Motor neuron (in vitro differentiated cells): ENCODE data around the gene CAMSAP1. TPM values are rescaled to one million over a fixed set of nuclear protein-coding genes. Genes with fewer than 3 reads are reported as not detected.
A peak's percentile ranks its signal among the peaks of the same experiment; 100 is the strongest.

Experiments
- ATAC-seq, 8 experiments: fragments of 200-7000 bp; cut with Tn5 transposase; replicated peaks in 6 of 8; 2 replicates each; pipeline ENCODE4 v1.8.0; 2021; ENCODE audit warnings: mild to moderate bottlenecking in 8 of 8, moderate library complexity in 8 of 8
- H3K27ac ChIP-seq, 2 donors: fragments of 250-450 bp; sonication (Bioruptor Pico); 2 replicates each; pipeline ENCODE4 v1.9.0; 2021; ENCODE audit warnings: antibody characterized with exemption in 2 of 2, mild to moderate bottlenecking in 2 of 2, moderate library complexity in 1 of 2
- H3K4me1 ChIP-seq, 2 donors: fragments of 250-450 bp; sonication (Bioruptor Pico); replicated peaks in 1 of 2; 2 replicates each; pipeline ENCODE4 v1.6.1; 2021; ENCODE audit warnings: antibody characterized with exemption in 2 of 2, mild to moderate bottlenecking in 2 of 2, moderate library complexity in 1 of 2
- H3K4me3 ChIP-seq, 5 donors: fragments of 250-450 bp; sonication (Bioruptor Pico); 2 replicates each; pipeline ENCODE4 v1.9.0; 2021; ENCODE audit warnings: antibody characterized with exemption in 5 of 5, mild to moderate bottlenecking in 5 of 5, moderate library complexity in 4 of 5
- WGBS, 10 experiments: fragments of 450-650 bp; shearing (Covaris generic); methylation state at CpG; one replicate each; pipeline ENCODE4 v1.0.0; 2022; 5-methylcytosine and 5-hydroxymethylcytosine counted together
- in situ Hi-C, 9 experiments: fragments of 400-800 bp; cut with MboI; loops; one replicate each; pipeline ENCODE4 v1.15.0; 2021; ENCODE audit warnings: low sequenced_read_pairs in 9 of 9, low pct_unique_long_range_greater_than_20kb in 2 of 9; ENCODE audit not compliant: unreplicated experiment in 9 of 9
- total RNA-seq, 8 experiments: library from RNA; unstranded; fragments of 300-600 nt; gene quantifications; 2 replicates each; pipeline versions ENCODE4 v1.2.3 to v1.2.4, GENCODE V29; 2022

CAMSAP1 gene
- total RNA-seq, 8 experiments from 2014 or later, result 8.2 to 71.6 (median 46.2) TPM

DNA sequence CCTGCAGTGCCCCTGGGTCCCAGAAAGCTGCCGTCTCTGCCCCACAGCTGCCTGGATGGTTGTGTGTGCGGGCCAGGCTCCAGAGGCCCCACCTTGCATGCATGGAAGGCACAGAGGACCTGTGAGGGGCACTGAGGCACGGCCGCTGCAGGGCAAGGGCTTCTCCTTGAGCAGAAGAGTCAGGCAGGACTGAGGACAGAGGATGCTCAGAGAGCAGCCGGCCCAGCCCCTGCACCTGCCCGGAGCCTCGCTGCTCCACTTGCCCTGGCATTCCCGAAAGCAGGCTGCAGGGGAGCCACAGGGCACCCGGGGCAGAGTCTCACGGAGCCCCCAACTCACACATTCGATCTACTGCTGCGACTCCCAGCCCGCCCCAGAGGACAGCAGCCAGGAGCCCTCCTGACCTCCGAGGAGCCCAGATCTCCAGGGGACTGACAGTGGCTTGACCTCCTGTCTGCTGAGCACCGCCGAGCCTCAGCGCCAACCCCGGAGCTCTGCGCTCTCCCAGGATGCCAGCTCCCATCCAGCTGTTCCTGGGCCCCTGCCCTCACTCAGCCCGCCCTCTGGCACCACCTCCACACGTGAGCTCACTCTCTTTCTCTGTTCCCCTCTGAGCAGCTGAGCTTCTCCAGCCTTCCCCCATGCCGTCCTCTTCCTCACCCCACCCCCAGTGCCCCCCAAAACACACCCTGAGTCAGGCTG is 110.4 kb downstream of the CAMSAP1 start:
- in situ Hi-C loops, result no loop called here
- Histone ChIP-seq H3K4me1 (peaks cover 0 to 3% of the 10 kb centered on the region in 2 donors), H3K4me3 (no peak overlapping the region), H3K27ac (no peak overlapping the region)
- WGBS, 10 experiments, result 5 to 100% (median 78%) methylated on average over 1 to 4 of the region's 22 CpGs; no CpG with 5 or more reads in 6 of the 10 experiments
- peak in 4 of 8 experiments; percentile 4 to 14 (median 10) for ATAC-seq

DNA sequence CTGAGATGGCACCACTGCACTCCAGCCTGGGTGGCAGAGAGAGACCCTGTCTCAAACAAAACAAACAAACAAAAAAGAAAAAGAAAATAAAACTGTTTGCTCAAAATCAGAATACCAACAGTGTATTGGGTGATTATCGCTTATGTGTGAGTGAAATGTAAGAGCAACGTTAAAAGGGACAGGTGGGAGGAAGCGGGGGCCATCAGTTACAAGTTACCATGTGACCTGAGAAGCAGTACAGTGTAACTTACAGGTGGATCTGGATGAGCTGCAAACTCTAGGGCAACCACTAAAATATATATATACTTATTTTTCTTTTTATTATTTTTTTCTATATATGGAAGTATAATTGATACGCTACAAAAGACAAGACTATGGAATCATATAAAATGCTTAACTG is 112.0 kb downstream of the CAMSAP1 start:
- in situ Hi-C loops, result no loop called here
- Histone ChIP-seq H3K4me1 (peaks cover 0 to 3% of the 10 kb centered on the region in 2 donors), H3K27ac (no peak overlapping the region), H3K4me3 (no peak overlapping the region)
- WGBS, 10 experiments, result 46 to 94% (median 68%) methylated on average over 2 to 4 of the region's 4 CpGs
- ATAC-seq, result no peak

DNA sequence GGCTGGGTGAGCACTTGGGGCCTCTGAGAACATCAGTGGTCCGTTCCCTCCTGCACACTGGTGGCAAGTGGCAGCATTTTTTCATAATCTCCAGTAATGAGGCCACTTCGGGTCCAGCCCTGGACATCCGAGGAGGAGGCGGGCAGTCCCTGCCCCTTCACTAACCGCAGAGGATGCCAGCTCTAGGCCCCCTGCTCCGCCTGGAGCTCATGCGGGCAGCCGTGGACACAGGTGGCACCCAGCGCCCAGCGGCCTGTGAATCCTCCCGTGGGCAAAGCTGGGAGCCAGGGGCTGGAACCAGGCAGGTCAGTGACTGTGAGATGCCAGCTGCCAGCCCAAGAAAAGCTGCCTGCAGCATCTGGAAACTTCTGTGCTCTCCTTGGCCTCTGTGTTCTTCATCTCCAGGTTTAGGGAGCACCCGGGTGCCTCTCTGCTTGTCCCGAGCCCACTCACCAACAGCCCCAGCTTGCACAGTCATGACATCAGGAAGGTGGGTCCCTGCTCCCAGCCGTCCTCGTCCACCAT is 112.9 kb downstream of the CAMSAP1 start:
- Histone ChIP-seq H3K4me3 (no peak overlapping the region), H3K27ac (no peak overlapping the region), H3K4me1 (peaks cover 0 to 3% of the 10 kb centered on the region in 2 donors)
- 67 to 77% (median 70%) methylated on average over 3 to 7 of the region's 15 CpGs; no CpG with 5 or more reads in 7 of the 10 experiments for WGBS, 10 experiments
- no peak for ATAC-seq
- in situ Hi-C loops, result no loop called here

DNA sequence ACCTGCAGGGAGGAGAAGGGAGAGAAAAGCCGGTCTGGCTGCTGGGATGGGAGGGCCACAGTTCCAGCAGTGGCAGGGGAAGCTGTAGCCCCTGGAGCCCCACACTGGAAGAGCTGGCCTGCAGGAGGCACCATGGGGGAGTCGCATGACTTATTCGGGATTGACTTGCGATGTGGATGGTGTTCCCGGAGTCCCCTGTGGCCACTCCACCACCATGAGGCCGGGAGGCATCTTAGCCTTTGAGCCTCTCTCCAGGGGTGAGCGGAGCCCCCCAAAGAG is 113.3 kb downstream of the CAMSAP1 start:
- 53% methylated on average over 3 of the region's 7 CpGs; no CpG with 5 or more reads in 9 of the 10 experiments for WGBS, 10 experiments
- ATAC-seq, result no peak

DNA sequence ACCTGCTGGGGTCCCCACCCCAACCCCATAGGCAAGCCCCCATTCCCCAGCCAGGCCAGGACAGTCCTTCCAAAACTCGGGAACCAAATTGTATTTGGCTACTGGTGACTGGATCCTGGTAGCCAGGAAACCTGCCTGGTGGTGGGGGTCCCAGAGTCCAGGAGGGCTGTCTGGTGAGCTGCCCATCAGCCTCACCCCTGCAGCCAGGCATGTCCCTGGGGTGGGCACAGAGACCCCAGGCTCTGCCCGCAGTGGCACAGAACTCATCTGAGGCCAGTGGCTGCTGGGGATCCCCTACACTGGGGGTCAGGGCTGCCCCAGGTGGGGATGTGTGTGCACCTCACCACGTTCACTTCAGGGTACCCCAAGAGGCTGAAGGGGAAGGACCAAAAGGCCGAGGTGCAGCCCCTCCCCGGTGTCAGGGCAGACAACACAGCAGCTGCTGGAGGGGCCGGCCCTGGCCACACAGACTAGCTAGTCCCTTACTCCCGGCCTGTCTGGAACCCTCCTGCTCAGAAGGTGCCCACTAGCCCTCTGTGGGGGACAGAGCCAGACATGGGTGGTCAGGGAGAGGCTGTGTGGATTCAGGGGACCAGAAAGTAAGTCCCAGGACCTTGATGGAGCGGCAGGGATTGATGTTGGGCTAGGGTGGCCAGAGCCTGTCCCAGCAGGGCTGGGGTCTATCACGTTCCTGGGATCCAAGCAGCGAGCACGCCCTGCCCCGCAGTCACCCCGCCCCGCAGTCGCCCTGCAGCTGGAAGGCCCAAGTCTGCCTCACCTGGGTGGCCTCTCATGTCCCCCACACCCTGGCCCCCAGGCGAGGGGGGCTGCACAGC is 113.9 kb downstream of the CAMSAP1 start:
- no peak for ATAC-seq
- 11 to 90% (median 60%) methylated on average over 1 to 6 of the region's 16 CpGs; no CpG with 5 or more reads in 4 of the 10 experiments for WGBS, 10 experiments
- Histone ChIP-seq H3K4me1 (peaks cover 0 to 3% of the 10 kb centered on the region in 2 donors), H3K27ac (no peak overlapping the region), H3K4me3 (no peak overlapping the region)
- in situ Hi-C loops, result no loop called here

More for the DNA sequence above, 113.3 kb downstream of the CAMSAP1 start:
- H3K27ac ChIP-seq, result no peak overlapping the region
- peaks cover 0 to 3% of the 10 kb centered on the region in 2 donors for H3K4me1 ChIP-seq
- in situ Hi-C loops, result no loop called here
- H3K4me3 ChIP-seq, result no peak overlapping the region

DNA sequence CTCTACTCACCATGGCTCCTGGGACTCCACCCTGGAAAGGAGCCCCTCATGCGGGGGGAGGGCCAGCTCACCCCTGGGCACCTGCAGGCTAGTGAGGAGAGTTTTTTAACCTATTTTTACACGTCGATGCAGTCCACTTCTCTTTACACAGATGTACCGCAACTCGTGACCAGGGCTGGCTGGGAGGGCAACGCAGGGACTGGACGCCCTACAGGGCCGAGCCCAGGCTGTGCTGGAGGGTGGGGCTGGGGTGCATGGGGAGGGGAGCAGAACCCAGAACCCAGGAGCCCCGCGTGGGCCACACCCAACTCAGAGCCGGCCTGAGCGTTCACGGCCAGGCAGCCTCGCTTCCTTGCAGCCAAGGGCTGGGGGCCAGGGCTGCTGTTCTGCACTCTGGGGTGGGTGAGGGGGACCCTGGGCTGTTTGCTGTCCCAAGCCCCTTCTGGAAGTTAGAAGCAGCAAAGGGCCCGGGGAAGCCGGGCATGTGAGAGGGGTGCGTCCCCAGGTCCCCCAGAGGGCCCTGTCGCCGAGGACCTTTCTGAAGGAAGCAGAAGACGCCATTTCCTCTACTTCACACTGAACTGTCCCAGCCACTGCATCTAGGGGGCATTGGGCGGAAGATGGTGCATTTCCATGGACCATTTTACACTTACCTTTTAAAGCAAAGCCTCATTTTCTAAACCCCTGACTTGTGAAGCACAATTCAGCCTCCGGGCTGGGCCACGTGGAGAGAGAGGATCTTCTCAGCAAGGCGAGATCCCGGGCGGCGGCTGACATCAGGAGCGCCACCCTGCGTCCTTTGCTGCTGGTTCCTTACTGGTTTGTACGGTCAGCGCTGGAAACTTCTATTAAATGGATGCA is 114.8 kb downstream of the CAMSAP1 start:
- Histone ChIP-seq H3K4me1 (no peaks in the 10 kb centered on the region), H3K27ac (no peak overlapping the region), H3K4me3 (no peak overlapping the region)
- in situ Hi-C loops, result no loop called here
- WGBS, 10 experiments, result 60 to 100% (median 76%) methylated on average over 1 to 7 of the region's 31 CpGs; no CpG with 5 or more reads in 7 of the 10 experiments
- peak in 1 of 8 experiments; percentile 4 for ATAC-seq

DNA sequence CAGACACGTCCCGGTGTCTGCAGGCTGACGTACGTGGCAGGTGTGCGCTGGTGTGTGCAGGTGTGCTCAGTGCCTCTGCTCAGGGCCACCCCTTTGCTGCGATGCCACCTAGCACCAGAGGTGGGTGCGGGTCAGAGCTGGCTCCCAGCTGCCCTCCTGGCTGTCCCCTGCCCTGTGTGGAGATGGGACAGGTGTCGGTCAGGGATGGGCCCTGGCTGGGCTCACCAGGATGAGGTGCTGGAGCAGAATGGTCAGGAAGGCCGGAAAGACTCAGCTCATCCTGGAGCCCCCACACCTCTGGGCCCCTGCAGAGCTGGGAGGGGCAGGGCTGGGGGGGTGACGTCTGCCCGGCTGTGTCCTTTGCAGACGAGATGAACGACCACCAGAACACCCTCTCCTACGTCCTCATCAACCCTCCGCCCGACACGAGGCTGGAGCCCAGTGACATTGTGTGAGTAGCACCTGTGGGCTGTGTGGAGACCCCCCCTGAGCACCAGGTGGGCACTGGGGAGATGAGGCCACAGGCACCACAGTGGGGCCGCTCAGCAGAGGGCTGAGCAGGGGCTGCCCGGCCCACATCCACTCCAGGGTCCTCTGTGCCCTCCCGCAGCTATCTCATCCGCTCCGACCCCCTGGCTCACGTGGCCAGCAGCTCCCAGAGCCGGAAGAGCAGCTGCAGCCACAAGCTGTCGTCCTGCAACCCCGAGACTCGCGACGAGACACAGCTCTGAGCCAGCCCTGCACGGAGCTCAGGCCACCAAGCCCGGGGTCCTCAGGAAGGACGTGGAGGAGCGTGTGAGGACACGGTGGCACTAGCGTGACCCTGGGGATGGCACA is 115.7 kb downstream of the CAMSAP1 start:
- ATAC-seq, result peak in 4 of 8 experiments; percentile 23 to 55 (median 31)
- no peaks in the 10 kb centered on the region for H3K4me1 ChIP-seq
- WGBS, 10 experiments, result 0 to 80% (median 60%) methylated on average over 1 to 11 of the region's 35 CpGs; no CpG with 5 or more reads in 3 of the 10 experiments
- no peak overlapping the region for H3K27ac ChIP-seq
- in situ Hi-C loops, result no loop called here
- no peak overlapping the region for H3K4me3 ChIP-seq

DNA sequence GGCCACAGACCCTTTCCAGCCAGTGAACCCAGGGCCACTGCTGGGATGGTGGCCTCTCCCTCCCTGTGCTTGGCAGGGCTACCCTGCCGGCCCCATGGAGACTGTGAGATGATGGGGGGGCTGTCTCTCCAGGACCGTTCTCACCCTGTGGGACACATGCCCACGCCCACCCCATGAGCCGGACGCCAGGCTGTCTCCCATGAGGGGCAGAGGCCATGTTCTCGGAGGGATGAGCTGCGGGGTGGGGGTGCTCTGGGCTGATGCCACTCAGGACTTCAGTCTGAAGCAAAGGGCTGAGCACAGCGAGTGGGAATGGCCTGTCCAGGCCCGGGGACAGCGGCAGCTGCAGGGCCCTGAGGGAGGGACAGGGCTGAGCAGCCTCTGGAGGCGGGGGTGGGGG is 116.5 kb downstream of the CAMSAP1 start:
- Histone ChIP-seq H3K4me3 (no peak overlapping the region), H3K27ac (no peak overlapping the region), H3K4me1 (no peaks in the 10 kb centered on the region)
- 60% methylated on average over 1 of the region's 11 CpGs; no CpG with 5 or more reads in 9 of the 10 experiments for WGBS, 10 experiments
- in situ Hi-C loops, result no loop called here
- ATAC-seq, result no peak

DNA sequence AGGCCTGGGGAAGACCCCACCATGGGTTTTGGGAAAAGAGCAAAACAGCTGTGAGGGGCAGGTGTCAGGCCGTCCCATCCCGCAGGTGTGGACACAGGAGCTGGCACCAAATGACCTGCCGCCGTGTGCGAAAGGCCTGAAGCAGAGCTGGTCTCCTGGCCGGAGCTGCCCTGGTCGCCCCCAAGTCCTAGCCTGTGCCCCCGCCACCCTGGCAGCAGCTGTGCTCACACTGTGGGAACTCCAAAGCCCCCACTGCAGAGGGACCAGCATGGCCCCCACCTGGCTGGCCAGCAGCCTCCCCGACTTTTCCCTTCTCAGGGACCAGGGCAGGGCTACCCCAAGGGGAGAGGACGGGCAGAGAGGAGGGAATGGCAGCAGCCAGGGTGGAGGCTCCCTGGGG is 117.0 kb downstream of the CAMSAP1 start:
- in situ Hi-C loops, result no loop called here
- WGBS, 10 experiments, result 85 to 90% methylated on average over 2 to 5 of the region's 10 CpGs; no CpG with 5 or more reads in 8 of the 10 experiments
- Histone ChIP-seq H3K27ac (no peak overlapping the region), H3K4me3 (no peak overlapping the region), H3K4me1 (no peaks in the 10 kb centered on the region)
- ATAC-seq, result no peak

DNA sequence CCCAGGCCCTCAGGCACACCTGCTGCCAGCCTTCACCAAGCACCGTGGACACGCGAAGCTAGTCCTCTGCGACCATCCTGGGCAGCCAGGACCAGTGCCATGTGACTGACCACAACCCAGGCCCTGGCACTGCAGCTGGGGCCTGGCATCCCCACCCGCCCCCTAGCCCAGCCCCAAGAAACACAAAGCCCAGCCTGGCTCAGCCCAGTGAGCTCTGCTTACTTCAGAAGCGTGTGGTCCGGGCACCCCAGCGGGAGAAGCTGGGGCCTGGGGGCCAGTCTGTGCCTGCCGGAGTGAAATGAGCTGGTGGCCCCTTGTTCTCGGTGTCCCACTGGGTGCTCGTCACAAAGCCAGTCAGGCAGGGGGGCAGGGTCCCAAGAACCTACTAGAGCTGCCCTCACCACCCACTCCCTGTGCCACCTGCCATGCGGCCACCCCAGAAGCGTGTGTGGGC is 117.5 kb downstream of the CAMSAP1 start:
- Histone ChIP-seq H3K27ac (no peak overlapping the region), H3K4me3 (no peak overlapping the region), H3K4me1 (no peaks in the 10 kb centered on the region)
- no peak for ATAC-seq
- 73 to 100% (median 93%) methylated on average over 3 to 4 of the region's 13 CpGs; no CpG with 5 or more reads in 7 of the 10 experiments for WGBS, 10 experiments
- in situ Hi-C loops, result no loop called here

DNA sequence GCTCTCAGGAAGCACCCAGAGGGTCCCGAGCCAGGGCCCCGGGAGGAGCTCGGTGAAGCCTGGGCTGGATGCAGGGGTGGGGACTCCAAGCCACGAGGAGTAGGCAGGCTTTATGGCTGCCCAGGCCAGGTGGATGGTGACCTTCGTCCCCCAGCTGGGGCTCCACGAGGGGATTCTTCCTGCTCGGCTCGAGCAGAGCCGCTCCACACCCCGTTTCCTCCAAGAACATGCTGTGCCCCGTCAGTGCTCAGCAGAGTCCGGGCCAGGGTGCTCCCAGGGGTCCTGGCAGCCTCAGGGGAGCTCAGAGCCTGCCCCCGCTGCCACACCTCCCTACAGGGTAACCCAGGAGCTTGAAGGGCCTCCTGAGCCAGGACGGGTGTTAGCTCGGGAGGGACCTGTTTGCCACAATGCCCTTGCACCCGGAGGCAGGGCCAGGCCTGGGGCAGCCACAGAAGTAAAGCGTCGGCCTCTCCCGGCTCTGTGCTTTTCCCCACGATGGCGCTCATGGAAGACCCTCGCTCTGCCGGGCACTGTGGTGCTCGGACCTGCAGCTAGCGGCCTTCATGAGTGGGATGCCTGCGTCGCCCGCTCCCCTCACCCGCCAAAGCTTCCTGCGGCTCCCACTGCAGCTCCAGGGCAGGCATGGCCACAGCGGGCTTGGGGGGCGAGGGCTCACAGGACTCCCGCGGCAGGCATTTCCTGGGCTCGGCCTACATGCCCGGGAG is 118.6 kb downstream of the CAMSAP1 start:
- Histone ChIP-seq H3K4me1 (no peaks in the 10 kb centered on the region), H3K4me3 (no peak overlapping the region), H3K27ac (no peak overlapping the region)
- no peak for ATAC-seq
- 20 to 100% (median 77%) methylated on average over 1 to 2 of the region's 36 CpGs; no CpG with 5 or more reads in 6 of the 10 experiments for WGBS, 10 experiments
- in situ Hi-C loops, result no loop called here
